Measurements from ENCODE around the gene TFDP1.

GRCh38 chr13:113663934-113664333 is 79.4 kb downstream of the TFDP1 start:
- no peak for TF ChIP-seq CTCF (IDR thresholded peaks at IDR 0.05; ENCODE audit: borderline replicate concordance, extremely low read depth, low read length, poor library complexity, severe bottlenecking)
- no peak for TF ChIP-seq EZH2 (IDR thresholded peaks at IDR 0.05; ENCODE audit: borderline replicate concordance, low read depth, low read length, severe bottlenecking)
